Cardiac muscle cell (in vitro differentiated cells and primary cell): Measurements from ENCODE around the gene CPSF7. TPM values are rescaled to one million over a fixed set of nuclear protein-coding genes. Genes with fewer than 3 reads are reported as not detected.

Experiments
- DNase-seq, 2 donors: peaks; one replicate each; pipeline versions ENCODE4 v3.0.0 to v3.0.0-alpha.2; 2010 to 2017; ENCODE audit warnings: low read depth in 1 of 2, low spot score in 1 of 2
- H3K27ac ChIP-seq: fragments of 200-600 bp; sonication (generic); 2 replicates; pipeline ENCODE4 v1.5.1; 2016
- H3K27me3 ChIP-seq: fragments of 200-600 bp; sonication (generic); 2 replicates; pipeline ENCODE4 v1.6.0; 2016; ENCODE audit warnings: control low read depth
- H3K36me3 ChIP-seq: fragments of 200-600 bp; sonication (generic); 2 replicates; pipeline ENCODE4 v1.5.1; 2016; ENCODE audit warnings: control low read depth
- H3K4me1 ChIP-seq: fragments of 200-600 bp; sonication (generic); 2 replicates; pipeline ENCODE4 v1.8.1; 2017; ENCODE audit warnings: low read depth, mild to moderate bottlenecking, mixed run types
- H3K4me3 ChIP-seq: fragments of 200-600 bp; sonication (generic); 2 replicates; pipeline ENCODE4 v1.5.1; 2016; ENCODE audit warnings: mild to moderate bottlenecking
- H3K9me3 ChIP-seq: fragments of 200-600 bp; sonication (generic); 2 replicates; pipeline ENCODE4 v1.5.1; 2017; ENCODE audit warnings: low read depth, mild to moderate bottlenecking, control low read depth
- polyA plus RNA-seq: library from polyadenylated mRNA; unstranded; fragments of >200 nt; fragmentation: Nextera tagmentation; extraction: Ambion mirVana; gene quantifications from 2 replicates; pipeline ENCODE4 v1.2.1, GENCODE V29; 2016
- total RNA-seq: library from RNA; depleted of rRNA; stranded (reverse); fragments of >200 nt; gene quantifications from 2 replicates; pipeline ENCODE4 v1.2.3, GENCODE V29; 2016
- TF ChIP-seq, protein P1 (sequence below): IDR thresholded peaks from 2 replicates; pipeline ENCODE4 v1.5.1; 2012; ENCODE audit warnings: low read depth, mild to moderate bottlenecking, low read length

The CPSF7 gene
- total and polyA plus RNA-seq, 2 experiments from 2014 or later = 34.6 to 64.7 TPM

- Histone ChIP-seq H3K9me3 (no peaks in the 10 kb centered on the region), H3K36me3 (peaks cover 76% of the 10 kb centered on the region), H3K27ac (peak overlapping the region; percentile 30), H3K4me1 (no peaks in the 10 kb centered on the region), H3K4me3 (no peak overlapping the region), H3K27me3 (no peaks in the 10 kb centered on the region)
- TF ChIP-seq, protein P1, sequence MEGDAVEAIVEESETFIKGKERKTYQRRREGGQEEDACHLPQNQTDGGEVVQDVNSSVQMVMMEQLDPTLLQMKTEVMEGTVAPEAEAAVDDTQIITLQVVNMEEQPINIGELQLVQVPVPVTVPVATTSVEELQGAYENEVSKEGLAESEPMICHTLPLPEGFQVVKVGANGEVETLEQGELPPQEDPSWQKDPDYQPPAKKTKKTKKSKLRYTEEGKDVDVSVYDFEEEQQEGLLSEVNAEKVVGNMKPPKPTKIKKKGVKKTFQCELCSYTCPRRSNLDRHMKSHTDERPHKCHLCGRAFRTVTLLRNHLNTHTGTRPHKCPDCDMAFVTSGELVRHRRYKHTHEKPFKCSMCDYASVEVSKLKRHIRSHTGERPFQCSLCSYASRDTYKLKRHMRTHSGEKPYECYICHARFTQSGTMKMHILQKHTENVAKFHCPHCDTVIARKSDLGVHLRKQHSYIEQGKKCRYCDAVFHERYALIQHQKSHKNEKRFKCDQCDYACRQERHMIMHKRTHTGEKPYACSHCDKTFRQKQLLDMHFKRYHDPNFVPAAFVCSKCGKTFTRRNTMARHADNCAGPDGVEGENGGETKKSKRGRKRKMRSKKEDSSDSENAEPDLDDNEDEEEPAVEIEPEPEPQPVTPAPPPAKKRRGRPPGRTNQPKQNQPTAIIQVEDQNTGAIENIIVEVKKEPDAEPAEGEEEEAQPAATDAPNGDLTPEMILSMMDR = no peak
- peak in 1 of 2 donors; percentile 44 for DNase-seq
Observed at GRCh38 chr11:61417670-61418069, 12.1 kb downstream of the CPSF7 start.

GRCh38 chr11:61416941-61417340, 12.8 kb downstream of the CPSF7 start:
- no peak overlapping the region for H3K4me3 ChIP-seq
- no peaks in the 10 kb centered on the region for H3K4me1 ChIP-seq
- H3K36me3 ChIP-seq = peaks cover 83% of the 10 kb centered on the region
- no peaks in the 10 kb centered on the region for H3K27me3 ChIP-seq
- DNase-seq = no peak
- TF ChIP-seq, protein P1 = no peak
- no peaks in the 10 kb centered on the region for H3K9me3 ChIP-seq
- H3K27ac ChIP-seq = peak overlapping the region; percentile 13

DNA sequence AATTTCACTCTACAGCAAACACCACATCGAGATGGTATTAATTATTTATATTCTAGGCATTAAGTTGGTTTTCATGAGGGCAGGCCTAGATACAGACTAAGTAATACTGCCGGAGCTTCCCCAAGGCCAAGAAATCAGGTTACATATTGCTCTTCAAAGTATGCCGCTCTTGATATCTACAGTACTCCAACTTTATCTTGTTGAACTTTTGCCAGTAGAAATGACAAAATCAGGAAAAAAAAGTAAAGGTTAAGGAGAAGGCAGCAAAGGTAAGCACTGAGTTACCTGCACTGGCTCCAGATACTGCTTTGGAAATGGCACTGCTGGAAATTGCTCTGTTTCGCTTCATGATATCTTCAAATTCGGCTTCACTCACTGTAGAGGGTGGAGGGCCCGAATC, 14.4 kb downstream of the CPSF7 start:
- TF ChIP-seq, protein P1 = no peak
- DNase-seq = no peak
- Histone ChIP-seq H3K27ac (no peak overlapping the region), H3K4me3 (no peak overlapping the region), H3K27me3 (no peaks in the 10 kb centered on the region), H3K36me3 (peaks cover 84% of the 10 kb centered on the region), H3K9me3 (no peaks in the 10 kb centered on the region), H3K4me1 (no peaks in the 10 kb centered on the region)

DNA sequence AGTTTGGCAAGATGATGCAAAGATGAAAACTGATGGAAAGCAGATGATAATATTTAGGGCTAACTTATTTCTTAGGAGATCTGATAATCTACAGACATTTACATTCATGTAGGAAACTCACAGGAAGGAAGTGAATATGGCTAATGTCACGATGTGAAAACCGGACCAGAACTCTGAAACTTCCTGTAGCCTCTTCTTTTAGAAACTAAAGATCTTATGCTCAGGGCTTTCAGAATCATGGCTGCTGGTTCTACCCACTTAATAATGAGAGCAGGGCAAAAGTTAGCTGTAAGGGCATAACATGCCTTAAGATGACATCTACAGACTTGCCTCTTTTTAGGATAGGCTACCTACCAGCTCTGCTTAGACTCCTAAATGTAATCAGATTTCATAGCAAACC, 15.2 kb downstream of the CPSF7 start:
- Histone ChIP-seq H3K4me1 (no peaks in the 10 kb centered on the region), H3K9me3 (no peaks in the 10 kb centered on the region), H3K4me3 (no peak overlapping the region), H3K36me3 (peaks cover 84% of the 10 kb centered on the region), H3K27ac (no peak overlapping the region), H3K27me3 (no peaks in the 10 kb centered on the region)
- TF ChIP-seq, protein P1 = no peak
- DNase-seq = no peak

- no peaks in the 10 kb centered on the region for H3K4me1 ChIP-seq
- no peaks in the 10 kb centered on the region for H3K27me3 ChIP-seq
- TF ChIP-seq, protein P1 = no peak
- no peak overlapping the region for H3K27ac ChIP-seq
- peak in 1 of 2 donors; percentile 8 for DNase-seq
- no peak overlapping the region for H3K4me3 ChIP-seq
- no peaks in the 10 kb centered on the region for H3K9me3 ChIP-seq
- H3K36me3 ChIP-seq = peaks cover 86% of the 10 kb centered on the region
Observed at GRCh38 chr11:61413496-61413895, 16.3 kb downstream of the CPSF7 start.

DNA sequence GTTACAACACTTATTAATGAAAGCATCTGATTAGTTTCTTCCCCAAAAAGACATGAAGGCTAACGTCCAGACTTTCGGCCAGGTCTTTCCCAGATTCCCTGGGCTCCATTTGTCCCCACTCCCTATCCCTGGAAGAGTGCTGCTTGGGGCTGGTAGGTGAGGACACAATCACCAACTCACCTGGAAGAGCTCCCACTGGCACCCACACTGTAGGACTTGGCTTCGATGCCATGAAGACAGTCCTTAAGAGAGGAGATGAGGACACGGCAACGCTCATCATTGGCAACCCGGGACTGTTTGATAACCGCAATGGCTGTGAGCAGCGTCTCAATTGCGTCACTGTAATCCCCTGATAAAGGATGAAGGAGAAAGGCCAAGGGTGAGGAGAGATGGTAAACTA, 18.2 kb downstream of the CPSF7 start:
- Histone ChIP-seq H3K4me1 (no peaks in the 10 kb centered on the region), H3K9me3 (no peaks in the 10 kb centered on the region), H3K4me3 (no peak overlapping the region), H3K27ac (no peak overlapping the region), H3K36me3 (peaks cover 92% of the 10 kb centered on the region), H3K27me3 (no peaks in the 10 kb centered on the region)
- TF ChIP-seq, protein P1 = no peak
- DNase-seq = no peak
